GM23338 (cell line): ENCODE data around the gene CCL18. TPM values are rescaled to one million over a fixed set of nuclear protein-coding genes. Genes with fewer than 3 reads are reported as not detected.

Experiments
- ATAC-seq: fragments of 200-7000 bp; cut with Tn5 transposase; 3 replicates; pipeline ENCODE4 v1.9.1; 2020
- DNase-seq: peaks from one replicate; pipeline ENCODE4 v3.0.0-alpha.2; 2015; ENCODE audit warnings: low spot score
- H2AFZ ChIP-seq: fragments of 200-600 bp; sonication (generic); 2 replicates; pipeline ENCODE4 v1.8.0; 2016; ENCODE audit warnings: antibody characterized with exemption, mild to moderate bottlenecking, moderate library complexity
- H3F3A ChIP-seq: fragments of 200-600 bp; sonication (generic); replicated peaks from 2 replicates; pipeline ENCODE4 v1.8.0; 2017; ENCODE audit warnings: antibody characterized with exemption, mixed run types, low read depth
- H3K27ac ChIP-seq: fragments of 200-600 bp; sonication (generic); 2 replicates; pipeline ENCODE4 v1.6.1; 2016; ENCODE audit warnings: low read depth
- H3K27me3 ChIP-seq: fragments of 200-600 bp; sonication (generic); 2 replicates; pipeline ENCODE4 v1.8.0; 2016; ENCODE audit warnings: mild to moderate bottlenecking, mixed run types, moderate library complexity; ENCODE audit not compliant: insufficient read depth
- H3K36me3 ChIP-seq: fragments of 200-600 bp; sonication (generic); 2 replicates; pipeline ENCODE4 v1.8.0; 2016; ENCODE audit warnings: mild to moderate bottlenecking; ENCODE audit not compliant: insufficient read depth
- H3K4me1 ChIP-seq: fragments of 200-600 bp; sonication (generic); 2 replicates; pipeline ENCODE4 v1.8.0; 2016; ENCODE audit warnings: mild to moderate bottlenecking, moderate library complexity; ENCODE audit not compliant: insufficient read depth
- H3K4me2 ChIP-seq: fragments of 200-600 bp; sonication (generic); 2 replicates; pipeline ENCODE4 v1.7.1; 2017; ENCODE audit warnings: mixed run types
- H3K4me3 ChIP-seq: fragments of 200-600 bp; sonication (generic); 2 replicates; pipeline ENCODE4 v1.6.1; 2016; ENCODE audit warnings: mixed run types
- H3K79me2 ChIP-seq: fragments of 200-600 bp; sonication (generic); replicated peaks from 2 replicates; pipeline ENCODE4 v1.8.0; 2017; ENCODE audit warnings: mild to moderate bottlenecking; ENCODE audit not compliant: insufficient read depth
- H3K9me2 ChIP-seq: fragments of 200-600 bp; sonication (generic); 2 replicates; pipeline ENCODE4 v1.8.0; 2017; ENCODE audit not compliant: insufficient read depth
- H4K20me1 ChIP-seq: fragments of 200-600 bp; sonication (generic); replicated peaks from 2 replicates; pipeline ENCODE4 v1.8.0; 2017; ENCODE audit warnings: mild to moderate bottlenecking; ENCODE audit not compliant: insufficient read depth
- H3K27ac Mint-ChIP-seq: 2 replicates; pipeline ENCODE4 v1.8.0; 2020; ENCODE audit warnings: inconsistent platforms, mild to moderate bottlenecking, moderate library complexity, mixed read lengths
- H3K27me3 Mint-ChIP-seq: 3 replicates; pipeline ENCODE4 v1.8.0; 2022; ENCODE audit warnings: low read depth, mild to moderate bottlenecking, moderate library complexity, mixed read lengths, inconsistent platforms; ENCODE audit not compliant: insufficient read depth, poor library complexity
- H3K36me3 Mint-ChIP-seq: 3 replicates; pipeline ENCODE4 v1.8.0; 2021; ENCODE audit warnings: low read depth, mild to moderate bottlenecking, inconsistent platforms, moderate library complexity, mixed read lengths
- H3K4me1 Mint-ChIP-seq: 3 replicates; pipeline ENCODE4 v1.8.0; 2020; ENCODE audit warnings: mild to moderate bottlenecking, inconsistent platforms, mixed read lengths
- H3K4me3 Mint-ChIP-seq: 3 replicates; pipeline ENCODE4 v1.8.0; 2021; ENCODE audit warnings: moderate library complexity, mild to moderate bottlenecking, inconsistent platforms, mixed read lengths
- H3K9me3 Mint-ChIP-seq: 3 replicates; pipeline ENCODE4 v1.8.0; 2020; ENCODE audit warnings: moderate library complexity, mild to moderate bottlenecking, inconsistent platforms, mixed read lengths
- EZH2 ChIP-seq: fragments of 200-600 bp; sonication (generic); IDR thresholded peaks from one replicate; pipeline ENCODE4 v1.8.0; 2017; ENCODE audit warnings: antibody characterized with exemption, mild to moderate bottlenecking, low read depth; ENCODE audit not compliant: unreplicated experiment
- EZH2phosphoT487 ChIP-seq: fragments of 200-600 bp; sonication (generic); IDR thresholded peaks from one replicate; pipeline ENCODE4 v1.8.1; 2018; ENCODE audit warnings: antibody characterized with exemption; ENCODE audit not compliant: unreplicated experiment
- JUNB ChIP-seq: IDR thresholded peaks from one replicate; pipeline ENCODE4 v1.6.1; 2016; ENCODE audit warnings: antibody characterized with exemption; ENCODE audit not compliant: unreplicated experiment
- NANOG ChIP-seq: IDR thresholded peaks from 2 replicates; pipeline ENCODE4 v1.6.1; 2016; ENCODE audit warnings: antibody characterized with exemption, borderline replicate concordance
- POLR2AphosphoS5 ChIP-seq: IDR thresholded peaks from 2 replicates; pipeline ENCODE4 v1.6.1; 2016; ENCODE audit warnings: antibody characterized with exemption, low read depth
- REST ChIP-seq: IDR thresholded peaks from one replicate; pipeline ENCODE4 v1.6.1; 2018; ENCODE audit warnings: antibody characterized with exemption; ENCODE audit not compliant: unreplicated experiment
- STAT1 ChIP-seq: IDR thresholded peaks from one replicate; pipeline ENCODE4 v1.6.1; 2016; ENCODE audit warnings: antibody characterized with exemption; ENCODE audit not compliant: unreplicated experiment
- ZNF114 ChIP-seq: fragments of 250-450 bp; sonication (Bioruptor Pico); IDR thresholded peaks from 2 replicates; pipeline ENCODE4 v1.5.0; 2020; ENCODE audit warnings: mild to moderate bottlenecking, moderate library complexity
- ZNF331 ChIP-seq: fragments of 250-450 bp; sonication (Bioruptor Pico); IDR thresholded peaks from 2 replicates; pipeline ENCODE4 v1.5.0; 2020; ENCODE audit warnings: low read depth, mild to moderate bottlenecking, moderate library complexity
- polyA plus RNA-seq: library from polyadenylated mRNA; unstranded; fragments of >200 nt; fragmentation: Nextera tagmentation; extraction: Ambion mirVana; gene quantifications from 2 replicates; pipeline ENCODE4 v1.2.1, GENCODE V29; 2016
- total RNA-seq: library from RNA; depleted of rRNA; stranded (reverse); fragments of >200 nt; shearing (Covaris generic); gene quantifications from 2 replicates; pipeline ENCODE4 v1.2.3, GENCODE V29; 2014
- TF ChIP-seq, protein P1 (sequence below): IDR thresholded peaks from 2 replicates; pipeline ENCODE4 v1.6.1; 2016; ENCODE audit warnings: antibody characterized with exemption
- TF ChIP-seq, protein P2 (sequence below): fragments of 250-450 bp; sonication (Bioruptor Pico); IDR thresholded peaks from 2 replicates; pipeline ENCODE4 v1.5.0; 2020; ENCODE audit warnings: mild to moderate bottlenecking, moderate library complexity
- TF ChIP-seq, protein P3 (sequence below), 2 experiments: fragments of 200-600 bp in 1 of 2; sonication (generic) in 1 of 2; conservative IDR thresholded peaks; 2 replicates each; pipeline versions ENCODE4 v1.5.1 to v1.6.1; 2016 to 2017; ENCODE audit warnings: antibody characterized with exemption in 2 of 2, low read depth in 2 of 2, mild to moderate bottlenecking in 2 of 2, moderate library complexity in 1 of 2

CCL18 gene
- total and polyA plus RNA-seq, 2 experiments from 2014 or later: not detected

DNA sequence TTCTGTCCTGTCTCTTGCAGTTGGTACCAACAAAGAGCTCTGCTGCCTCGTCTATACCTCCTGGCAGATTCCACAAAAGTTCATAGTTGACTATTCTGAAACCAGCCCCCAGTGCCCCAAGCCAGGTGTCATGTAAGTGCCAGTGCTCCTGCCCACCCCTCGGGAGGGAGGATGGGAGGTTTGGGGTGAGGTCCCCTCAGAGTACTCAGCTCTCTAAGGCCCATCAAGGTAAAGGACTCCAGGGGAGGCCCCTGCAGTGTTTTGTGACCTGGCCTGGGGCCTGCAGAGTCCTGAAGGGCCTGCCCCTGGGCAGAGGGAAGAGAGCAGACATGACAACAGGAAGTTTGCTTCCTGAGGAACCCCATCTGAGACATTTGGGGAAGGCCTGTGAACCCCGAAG lies 6.4 kb downstream of the CCL18 start:
- Histone ChIP-seq H3K4me1 (no peaks in the 10 kb centered on the region), H3K9me2 (peaks cover 11% of the 10 kb centered on the region), H3K4me2 (no peak overlapping the region), H3K27me3 (no peaks in the 10 kb centered on the region), H3F3A (no peaks in the 10 kb centered on the region), H2AFZ (no peak overlapping the region), H3K4me3 (no peak overlapping the region), H3K79me2 (no peaks in the 10 kb centered on the region), H4K20me1 (no peaks in the 10 kb centered on the region), H3K27ac (no peak overlapping the region), H3K36me3 (no peaks in the 10 kb centered on the region)
- no peaks in the 10 kb centered on the region for H3K27me3 Mint-ChIP-seq
- no peaks in the 10 kb centered on the region for H3K9me3 Mint-ChIP-seq
- TF ChIP-seq EZH2 (no peak), JUNB (no peak), STAT1 (no peak), EZH2phosphoT487 (no peak), ZNF114 (CRISPR knock-in tag) (no peak), ZNF331 (CRISPR knock-in tag) (no peak), REST (no peak), POLR2AphosphoS5 (no peak), NANOG (no peak)
- TF ChIP-seq, protein P1, sequence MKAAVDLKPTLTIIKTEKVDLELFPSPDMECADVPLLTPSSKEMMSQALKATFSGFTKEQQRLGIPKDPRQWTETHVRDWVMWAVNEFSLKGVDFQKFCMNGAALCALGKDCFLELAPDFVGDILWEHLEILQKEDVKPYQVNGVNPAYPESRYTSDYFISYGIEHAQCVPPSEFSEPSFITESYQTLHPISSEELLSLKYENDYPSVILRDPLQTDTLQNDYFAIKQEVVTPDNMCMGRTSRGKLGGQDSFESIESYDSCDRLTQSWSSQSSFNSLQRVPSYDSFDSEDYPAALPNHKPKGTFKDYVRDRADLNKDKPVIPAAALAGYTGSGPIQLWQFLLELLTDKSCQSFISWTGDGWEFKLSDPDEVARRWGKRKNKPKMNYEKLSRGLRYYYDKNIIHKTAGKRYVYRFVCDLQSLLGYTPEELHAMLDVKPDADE: no peak
- TF ChIP-seq, protein P2, sequence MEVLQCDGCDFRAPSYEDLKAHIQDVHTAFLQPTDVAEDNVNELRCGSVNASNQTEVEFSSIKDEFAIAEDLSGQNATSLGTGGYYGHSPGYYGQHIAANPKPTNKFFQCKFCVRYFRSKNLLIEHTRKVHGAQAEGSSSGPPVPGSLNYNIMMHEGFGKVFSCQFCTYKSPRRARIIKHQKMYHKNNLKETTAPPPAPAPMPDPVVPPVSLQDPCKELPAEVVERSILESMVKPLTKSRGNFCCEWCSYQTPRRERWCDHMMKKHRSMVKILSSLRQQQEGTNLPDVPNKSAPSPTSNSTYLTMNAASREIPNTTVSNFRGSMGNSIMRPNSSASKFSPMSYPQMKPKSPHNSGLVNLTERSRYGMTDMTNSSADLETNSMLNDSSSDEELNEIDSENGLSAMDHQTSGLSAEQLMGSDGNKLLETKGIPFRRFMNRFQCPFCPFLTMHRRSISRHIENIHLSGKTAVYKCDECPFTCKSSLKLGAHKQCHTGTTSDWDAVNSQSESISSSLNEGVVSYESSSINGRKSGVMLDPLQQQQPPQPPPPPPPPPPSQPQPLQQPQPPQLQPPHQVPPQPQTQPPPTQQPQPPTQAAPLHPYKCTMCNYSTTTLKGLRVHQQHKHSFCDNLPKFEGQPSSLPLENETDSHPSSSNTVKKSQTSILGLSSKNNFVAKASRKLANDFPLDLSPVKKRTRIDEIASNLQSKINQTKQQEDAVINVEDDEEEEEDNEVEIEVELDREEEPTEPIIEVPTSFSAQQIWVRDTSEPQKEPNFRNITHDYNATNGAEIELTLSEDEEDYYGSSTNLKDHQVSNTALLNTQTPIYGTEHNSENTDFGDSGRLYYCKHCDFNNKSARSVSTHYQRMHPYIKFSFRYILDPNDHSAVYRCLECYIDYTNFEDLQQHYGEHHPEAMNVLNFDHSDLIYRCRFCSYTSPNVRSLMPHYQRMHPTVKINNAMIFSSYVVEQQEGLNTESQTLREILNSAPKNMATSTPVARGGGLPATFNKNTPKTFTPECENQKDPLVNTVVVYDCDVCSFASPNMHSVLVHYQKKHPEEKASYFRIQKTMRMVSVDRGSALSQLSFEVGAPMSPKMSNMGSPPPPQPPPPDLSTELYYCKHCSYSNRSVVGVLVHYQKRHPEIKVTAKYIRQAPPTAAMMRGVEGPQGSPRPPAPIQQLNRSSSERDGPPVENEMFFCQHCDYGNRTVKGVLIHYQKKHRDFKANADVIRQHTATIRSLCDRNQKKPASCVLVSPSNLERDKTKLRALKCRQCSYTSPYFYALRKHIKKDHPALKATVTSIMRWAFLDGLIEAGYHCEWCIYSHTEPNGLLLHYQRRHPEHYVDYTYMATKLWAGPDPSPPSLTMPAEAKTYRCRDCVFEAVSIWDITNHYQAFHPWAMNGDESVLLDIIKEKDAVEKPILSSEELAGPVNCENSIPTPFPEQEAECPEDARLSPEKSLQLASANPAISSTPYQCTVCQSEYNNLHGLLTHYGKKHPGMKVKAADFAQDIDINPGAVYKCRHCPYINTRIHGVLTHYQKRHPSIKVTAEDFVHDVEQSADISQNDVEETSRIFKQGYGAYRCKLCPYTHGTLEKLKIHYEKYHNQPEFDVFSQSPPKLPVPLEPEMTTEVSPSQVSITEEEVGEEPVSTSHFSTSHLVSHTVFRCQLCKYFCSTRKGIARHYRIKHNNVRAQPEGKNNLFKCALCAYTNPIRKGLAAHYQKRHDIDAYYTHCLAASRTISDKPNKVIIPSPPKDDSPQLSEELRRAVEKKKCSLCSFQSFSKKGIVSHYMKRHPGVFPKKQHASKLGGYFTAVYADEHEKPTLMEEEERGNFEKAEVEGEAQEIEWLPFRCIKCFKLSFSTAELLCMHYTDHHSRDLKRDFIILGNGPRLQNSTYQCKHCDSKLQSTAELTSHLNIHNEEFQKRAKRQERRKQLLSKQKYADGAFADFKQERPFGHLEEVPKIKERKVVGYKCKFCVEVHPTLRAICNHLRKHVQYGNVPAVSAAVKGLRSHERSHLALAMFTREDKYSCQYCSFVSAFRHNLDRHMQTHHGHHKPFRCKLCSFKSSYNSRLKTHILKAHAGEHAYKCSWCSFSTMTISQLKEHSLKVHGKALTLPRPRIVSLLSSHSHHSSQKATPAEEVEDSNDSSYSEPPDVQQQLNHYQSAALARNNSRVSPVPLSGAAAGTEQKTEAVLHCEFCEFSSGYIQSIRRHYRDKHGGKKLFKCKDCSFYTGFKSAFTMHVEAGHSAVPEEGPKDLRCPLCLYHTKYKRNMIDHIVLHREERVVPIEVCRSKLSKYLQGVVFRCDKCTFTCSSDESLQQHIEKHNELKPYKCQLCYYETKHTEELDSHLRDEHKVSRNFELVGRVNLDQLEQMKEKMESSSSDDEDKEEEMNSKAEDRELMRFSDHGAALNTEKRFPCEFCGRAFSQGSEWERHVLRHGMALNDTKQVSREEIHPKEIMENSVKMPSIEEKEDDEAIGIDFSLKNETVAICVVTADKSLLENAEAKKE (CRISPR knock-in tag): no peak
- TF ChIP-seq, protein P3, sequence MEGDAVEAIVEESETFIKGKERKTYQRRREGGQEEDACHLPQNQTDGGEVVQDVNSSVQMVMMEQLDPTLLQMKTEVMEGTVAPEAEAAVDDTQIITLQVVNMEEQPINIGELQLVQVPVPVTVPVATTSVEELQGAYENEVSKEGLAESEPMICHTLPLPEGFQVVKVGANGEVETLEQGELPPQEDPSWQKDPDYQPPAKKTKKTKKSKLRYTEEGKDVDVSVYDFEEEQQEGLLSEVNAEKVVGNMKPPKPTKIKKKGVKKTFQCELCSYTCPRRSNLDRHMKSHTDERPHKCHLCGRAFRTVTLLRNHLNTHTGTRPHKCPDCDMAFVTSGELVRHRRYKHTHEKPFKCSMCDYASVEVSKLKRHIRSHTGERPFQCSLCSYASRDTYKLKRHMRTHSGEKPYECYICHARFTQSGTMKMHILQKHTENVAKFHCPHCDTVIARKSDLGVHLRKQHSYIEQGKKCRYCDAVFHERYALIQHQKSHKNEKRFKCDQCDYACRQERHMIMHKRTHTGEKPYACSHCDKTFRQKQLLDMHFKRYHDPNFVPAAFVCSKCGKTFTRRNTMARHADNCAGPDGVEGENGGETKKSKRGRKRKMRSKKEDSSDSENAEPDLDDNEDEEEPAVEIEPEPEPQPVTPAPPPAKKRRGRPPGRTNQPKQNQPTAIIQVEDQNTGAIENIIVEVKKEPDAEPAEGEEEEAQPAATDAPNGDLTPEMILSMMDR (conservative IDR thresholded peaks at IDR 0.05; ENCODE audit: low read depth in 2 of 2): no peak
- H3K36me3 Mint-ChIP-seq: no peaks in the 10 kb centered on the region; the same call in 2 of the 3 replicates
- no peak for DNase-seq
- no peak overlapping the region for H3K27ac Mint-ChIP-seq
- no peaks in the 10 kb centered on the region; the same call in 2 of the 3 replicates for H3K4me1 Mint-ChIP-seq
- ATAC-seq: no peak
- H3K4me3 Mint-ChIP-seq: no peak overlapping the region
